T-helper 17 cell (primary cell): ENCODE measurements around the gene HS3ST4. TPM values are rescaled to one million over a fixed set of nuclear protein-coding genes. Genes with fewer than 3 reads are reported as not detected.

Experiments
- ATAC-seq: fragments of 150-1000 bp; cut with Tn5 transposase; 2 replicates; pipeline ENCODE4 v1.10.0; 2021; ENCODE audit warnings: mild to moderate bottlenecking, moderate library complexity
- DNase-seq, 3 donors: peaks; one replicate each; pipeline versions ENCODE4 v3.0.0 to v3.0.0-alpha.2; 2020 to 2021
- H3K9me3 ChIP-seq: one replicate; pipeline ENCODE4 v1.7.0; 2013; ENCODE audit warnings: low read length, mild to moderate bottlenecking; ENCODE audit not compliant: control insufficient read depth, poor library complexity, severe bottlenecking
- H3K27ac Mint-ChIP-seq: one replicate; pipeline ENCODE4 v1.8.0; 2022; ENCODE audit warnings: mild to moderate bottlenecking, moderate library complexity, mixed read lengths
- H3K27me3 Mint-ChIP-seq: one replicate; pipeline ENCODE4 v1.8.0; 2022; ENCODE audit warnings: mixed read lengths
- H3K36me3 Mint-ChIP-seq: one replicate; pipeline ENCODE4 v1.8.0; 2022; ENCODE audit warnings: low read depth, mixed read lengths
- H3K4me1 Mint-ChIP-seq: one replicate; pipeline ENCODE4 v1.8.0; 2022; ENCODE audit warnings: mild to moderate bottlenecking, mixed read lengths
- H3K4me3 Mint-ChIP-seq: one replicate; pipeline ENCODE4 v1.8.0; 2022; ENCODE audit warnings: mild to moderate bottlenecking, moderate library complexity, mixed read lengths
- total RNA-seq, 4 donors: library from RNA in 2 of 4; stranded (reverse) in 2 of 4; gene quantifications; one replicate each; pipeline ENCODE4 v1.2.3 and lab custom pipeline; 2022 to 2026

Gene HS3ST4
- total RNA-seq (not detected), total RNA-seq (lab: John Stamatoyannopoulos, UW) (0 reads per million in 2 donors)

DNA sequence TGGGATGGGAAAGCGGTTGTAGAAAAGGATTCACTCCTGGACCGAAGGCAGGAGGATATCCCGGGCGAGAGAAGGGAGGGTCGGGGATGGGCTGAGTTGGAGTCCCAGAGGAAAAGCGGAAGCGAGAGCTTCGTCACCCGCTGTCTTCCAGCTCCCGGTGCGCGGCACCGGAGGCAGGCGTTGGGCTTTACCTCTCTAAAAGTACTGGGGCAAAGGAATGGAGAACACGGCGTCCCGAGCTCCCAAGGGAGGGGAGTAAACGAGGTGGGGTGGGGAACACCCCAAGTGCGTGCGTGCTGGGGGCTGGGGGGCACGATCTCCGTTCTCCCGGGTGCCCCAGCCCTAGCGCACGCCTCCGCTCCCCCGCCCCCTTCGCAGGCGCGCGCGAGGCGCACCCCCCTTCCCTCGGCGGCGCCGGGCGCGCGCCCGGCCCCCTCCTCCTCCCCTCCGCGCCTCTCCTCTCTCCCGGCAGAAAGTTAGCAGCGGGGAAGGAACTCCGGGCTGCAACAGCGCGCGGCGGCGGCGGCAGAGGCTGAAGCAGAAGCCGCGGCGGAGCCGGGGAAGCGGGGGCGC, at the start of gene HS3ST4:
HS3ST4 (plus strand) TSS at position 441 of the 573 bp plus-strand sequence.
- no peak for ATAC-seq

DNA sequence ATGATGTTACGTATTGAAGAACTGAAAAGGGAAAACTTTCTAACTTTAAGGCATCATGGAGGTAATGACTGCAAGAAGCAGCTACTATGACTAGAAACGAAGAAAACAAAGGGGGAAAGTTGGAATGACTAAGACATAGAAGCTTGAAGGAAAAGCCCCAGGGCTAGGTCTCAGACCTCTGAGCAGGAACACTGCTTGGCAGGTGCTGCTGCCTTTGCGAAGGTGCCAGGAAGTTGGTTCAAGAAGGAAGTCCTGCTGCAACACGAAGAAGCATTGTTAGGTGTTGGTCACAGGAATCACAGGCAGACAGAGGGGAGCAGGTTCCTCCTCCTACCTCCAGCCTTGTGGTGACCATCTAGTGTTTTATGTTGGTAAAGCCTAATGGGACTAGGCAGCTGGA, 48.1 kb upstream of the HS3ST4 start:
- Mint-ChIP-seq H3K4me1 (no peaks in the 10 kb centered on the region), H3K4me3 (no peak overlapping the region), H3K36me3 (no peaks in the 10 kb centered on the region), H3K27ac (no peak overlapping the region), H3K27me3 (no peaks in the 10 kb centered on the region)
- no peaks in the 10 kb centered on the region for H3K9me3 ChIP-seq
- no peak for DNase-seq
- ATAC-seq, result no peak

More for the DNA sequence above, at the start of gene HS3ST4:
- Mint-ChIP-seq H3K36me3 (no peaks in the 10 kb centered on the region), H3K27ac (no peak within 1 kb of the TSS), H3K27me3 (peaks cover 83% of the 10 kb centered on the region), H3K4me3 (peak within 1 kb of the TSS; percentile 85), H3K4me1 (peaks cover 10% of the 10 kb centered on the region)
- no peak for DNase-seq
- H3K9me3 ChIP-seq, result no peaks in the 10 kb centered on the region

DNA sequence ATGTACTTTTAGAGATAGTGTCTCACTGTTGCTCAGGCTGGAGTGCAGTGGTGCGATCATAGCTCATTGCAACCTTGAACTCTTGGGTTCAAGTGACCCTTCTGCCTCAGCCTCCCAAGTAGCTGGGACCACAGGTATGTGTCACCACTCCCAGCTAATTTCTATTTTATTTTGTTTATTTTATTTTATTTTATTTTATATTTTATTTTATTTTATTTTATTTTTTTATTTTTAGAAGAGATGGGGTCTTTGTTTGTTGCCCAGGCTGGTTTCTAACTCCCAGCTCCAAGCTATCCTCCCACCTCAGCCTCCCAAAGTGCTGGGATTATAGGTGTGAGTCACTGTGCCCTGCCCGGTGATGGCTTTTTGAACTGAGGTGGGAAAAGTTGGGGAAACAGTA, 35.1 kb upstream of the HS3ST4 start:
- H3K27ac Mint-ChIP-seq, result no peak overlapping the region
- no peak for ATAC-seq

DNA sequence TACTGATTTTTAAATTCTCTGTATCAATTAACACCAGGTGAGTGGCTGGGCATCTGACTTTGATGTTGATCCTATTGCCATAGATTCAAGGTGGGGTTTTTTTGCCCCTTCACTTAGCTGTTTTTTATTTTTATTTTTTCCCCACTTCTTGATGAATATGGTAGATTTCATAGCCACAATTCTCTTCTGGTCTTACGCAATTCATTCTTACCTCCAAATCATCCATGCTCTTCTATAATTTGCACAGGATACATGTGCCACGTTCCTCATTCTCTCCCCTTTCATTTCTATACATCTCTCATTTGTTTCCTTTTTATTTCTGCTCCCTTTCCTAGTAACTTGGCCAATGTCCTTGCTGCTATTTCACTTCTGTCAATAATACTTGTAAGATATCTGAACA, 14.9 kb upstream of the HS3ST4 start:
- Mint-ChIP-seq H3K36me3 (no peaks in the 10 kb centered on the region), H3K4me1 (no peaks in the 10 kb centered on the region), H3K27ac (no peak overlapping the region), H3K4me3 (no peak overlapping the region), H3K27me3 (no peaks in the 10 kb centered on the region)
- H3K9me3 ChIP-seq, result no peaks in the 10 kb centered on the region
- no peak for ATAC-seq
- DNase-seq, result no peak

More for the DNA sequence above, 35.1 kb upstream of the HS3ST4 start:
- Mint-ChIP-seq H3K27me3 (peaks cover 20% of the 10 kb centered on the region), H3K4me1 (no peaks in the 10 kb centered on the region), H3K4me3 (no peak overlapping the region), H3K36me3 (peaks cover 2% of the 10 kb centered on the region)
- H3K9me3 ChIP-seq, result no peaks in the 10 kb centered on the region
- no peak for DNase-seq

DNA sequence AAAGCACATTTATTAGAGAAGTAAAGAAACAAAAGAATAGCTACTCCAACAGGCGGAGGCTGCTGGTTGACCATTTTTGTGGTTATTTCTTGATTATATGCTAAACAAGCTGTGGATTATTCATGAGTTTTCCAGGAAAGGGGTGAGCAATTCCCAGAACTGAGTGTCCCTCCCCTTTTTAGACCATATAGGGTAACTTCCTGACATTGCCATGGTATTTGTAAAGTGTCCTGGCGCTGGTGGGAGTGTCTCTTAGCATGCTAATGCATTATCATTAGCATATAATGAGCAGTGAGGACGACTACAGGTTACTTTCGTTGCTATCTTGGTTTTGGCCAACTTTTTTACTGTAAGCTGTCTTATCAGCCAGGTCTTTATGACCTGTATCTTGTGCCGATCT, 12.2 kb upstream of the HS3ST4 start:
- Mint-ChIP-seq H3K27ac (no peak overlapping the region), H3K27me3 (peaks cover 11% of the 10 kb centered on the region), H3K36me3 (no peaks in the 10 kb centered on the region), H3K4me1 (no peaks in the 10 kb centered on the region), H3K4me3 (no peak overlapping the region)
- ATAC-seq (no peak), DNase-seq (no peak)
- no peaks in the 10 kb centered on the region for H3K9me3 ChIP-seq

DNA sequence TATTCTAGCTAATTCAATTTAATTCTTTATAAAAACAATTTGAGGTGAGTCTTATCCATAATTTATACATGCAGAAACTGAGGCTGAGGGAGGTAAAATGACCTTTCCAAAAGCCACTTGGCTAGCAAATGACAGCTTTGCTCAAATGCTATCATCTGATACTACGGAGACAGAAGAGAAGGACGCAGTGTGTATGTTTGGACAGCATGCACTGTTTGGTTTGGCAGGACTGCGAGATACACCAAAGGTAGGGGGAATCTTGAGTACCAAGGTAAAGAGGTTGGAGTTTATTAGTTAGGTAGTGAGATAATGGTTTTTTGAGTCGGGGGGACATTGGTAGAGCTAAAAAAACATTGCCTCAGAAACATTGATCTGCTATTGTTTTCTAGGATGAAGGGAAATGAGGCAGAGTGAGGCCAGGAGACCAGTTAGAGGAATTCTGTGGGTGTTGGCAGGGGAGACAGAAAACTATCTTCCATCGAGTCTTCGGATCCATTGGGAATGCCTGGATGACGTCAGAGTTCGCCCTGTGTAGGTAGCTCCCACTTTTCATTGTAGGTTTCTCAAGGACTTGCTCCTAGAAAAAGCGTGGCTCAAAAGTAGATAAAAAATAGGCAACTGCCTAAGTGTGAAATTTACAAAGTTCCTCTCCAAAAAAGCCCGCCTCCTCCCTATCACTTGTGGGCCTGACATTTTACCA, 2.5 kb upstream of the HS3ST4 start:
- Mint-ChIP-seq H3K36me3 (no peaks in the 10 kb centered on the region), H3K4me3 (no peak overlapping the region), H3K27ac (no peak overlapping the region), H3K27me3 (peaks cover 59% of the 10 kb centered on the region), H3K4me1 (peaks cover 7% of the 10 kb centered on the region)
- no peak for ATAC-seq
- no peak for DNase-seq
- H3K9me3 ChIP-seq, result no peaks in the 10 kb centered on the region

DNA sequence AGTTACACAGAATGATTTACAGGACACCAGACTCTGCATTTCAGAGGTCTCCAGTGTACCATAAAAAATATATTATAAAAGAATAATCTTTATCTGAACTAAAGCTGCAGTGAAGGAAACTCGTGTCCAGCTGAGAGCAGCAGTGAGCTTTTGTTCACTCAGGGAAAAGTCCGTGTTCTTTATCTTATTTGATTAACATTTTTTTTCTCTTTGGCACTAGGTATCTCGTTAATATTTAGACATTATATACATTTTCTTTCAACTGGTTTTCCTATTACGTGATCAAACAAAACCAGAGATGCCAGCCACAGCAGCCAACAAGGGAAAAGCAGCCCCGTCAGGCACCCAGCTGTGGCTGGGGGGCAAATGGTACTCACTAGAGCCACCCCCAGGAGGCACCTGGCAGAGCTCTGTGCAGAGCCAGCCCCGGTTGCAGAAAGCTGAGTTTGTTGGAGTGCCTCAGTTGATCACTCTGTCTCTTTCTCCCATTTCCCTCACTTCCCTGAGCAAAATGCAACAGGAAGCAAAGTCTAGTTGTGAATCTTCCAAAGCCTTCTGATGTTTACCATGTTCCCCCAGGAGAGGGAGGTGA, 1.1 kb upstream of the HS3ST4 start:
- no peaks in the 10 kb centered on the region for H3K36me3 Mint-ChIP-seq
- ATAC-seq (no peak), DNase-seq (no peak)
- peak overlapping the region; percentile 85 for H3K4me3 Mint-ChIP-seq
- H3K27ac Mint-ChIP-seq, result no peak overlapping the region
- no peaks in the 10 kb centered on the region for H3K9me3 ChIP-seq
- H3K4me1 Mint-ChIP-seq, result peaks cover 10% of the 10 kb centered on the region
- H3K27me3 Mint-ChIP-seq, result peaks cover 73% of the 10 kb centered on the region

DNA sequence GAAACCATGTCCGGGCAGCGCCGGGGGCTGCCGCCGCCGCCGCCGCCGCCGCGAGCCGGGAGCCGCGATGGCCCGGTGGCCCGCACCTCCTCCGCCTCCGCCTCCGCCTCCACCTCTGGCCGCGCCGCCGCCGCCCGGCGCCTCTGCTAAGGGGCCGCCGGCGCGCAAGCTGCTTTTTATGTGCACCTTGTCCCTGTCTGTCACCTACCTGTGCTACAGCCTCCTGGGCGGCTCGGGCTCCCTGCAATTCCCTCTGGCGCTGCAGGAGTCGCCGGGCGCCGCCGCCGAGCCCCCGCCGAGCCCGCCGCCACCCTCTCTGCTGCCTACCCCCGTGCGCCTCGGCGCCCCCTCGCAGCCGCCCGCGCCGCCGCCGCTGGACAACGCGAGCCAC, 587 bp downstream of the HS3ST4 start:
- Mint-ChIP-seq H3K4me1 (peaks cover 10% of the 10 kb centered on the region), H3K36me3 (no peaks in the 10 kb centered on the region), H3K4me3 (no peak overlapping the region), H3K27me3 (peaks cover 81% of the 10 kb centered on the region), H3K27ac (no peak overlapping the region)
- ATAC-seq (no peak), DNase-seq (no peak)
- H3K9me3 ChIP-seq, result no peaks in the 10 kb centered on the region

DNA sequence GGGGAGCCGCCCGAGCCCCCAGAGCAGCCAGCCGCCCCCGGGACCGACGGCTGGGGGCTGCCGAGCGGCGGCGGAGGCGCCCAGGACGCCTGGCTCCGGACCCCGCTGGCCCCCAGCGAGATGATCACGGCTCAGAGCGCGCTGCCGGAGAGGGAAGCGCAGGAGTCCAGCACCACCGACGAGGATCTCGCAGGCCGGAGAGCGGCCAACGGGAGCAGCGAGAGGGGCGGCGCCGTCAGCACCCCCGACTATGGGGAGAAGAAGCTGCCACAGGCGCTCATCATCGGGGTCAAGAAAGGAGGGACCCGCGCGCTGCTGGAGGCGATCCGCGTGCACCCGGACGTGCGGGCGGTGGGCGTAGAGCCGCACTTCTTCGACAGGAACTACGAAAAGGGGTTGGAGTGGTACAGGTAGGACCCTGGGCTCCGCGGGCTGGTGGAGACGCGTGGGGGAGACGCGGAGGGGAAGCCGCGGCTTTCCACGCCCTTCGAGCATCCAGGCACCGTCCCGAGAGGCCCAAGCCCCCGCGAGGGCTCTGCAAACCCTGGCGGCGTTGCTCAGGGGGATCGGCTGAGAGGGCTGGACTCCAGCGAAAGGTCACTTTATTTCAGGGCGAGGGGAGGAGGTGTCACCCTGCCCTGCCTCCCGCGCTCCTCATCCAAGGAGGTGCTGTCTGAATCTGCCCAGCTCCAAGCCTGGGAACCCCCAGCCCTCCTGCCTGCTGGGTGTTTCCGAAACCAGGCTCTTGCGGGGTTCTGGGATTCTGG, 1.2 kb downstream of the HS3ST4 start:
- Mint-ChIP-seq H3K4me3 (peak overlapping the region; percentile 19), H3K4me1 (peaks cover 10% of the 10 kb centered on the region), H3K36me3 (no peaks in the 10 kb centered on the region), H3K27ac (no peak overlapping the region), H3K27me3 (peaks cover 80% of the 10 kb centered on the region)
- no peak for DNase-seq
- ATAC-seq, result no peak
- no peaks in the 10 kb centered on the region for H3K9me3 ChIP-seq

DNA sequence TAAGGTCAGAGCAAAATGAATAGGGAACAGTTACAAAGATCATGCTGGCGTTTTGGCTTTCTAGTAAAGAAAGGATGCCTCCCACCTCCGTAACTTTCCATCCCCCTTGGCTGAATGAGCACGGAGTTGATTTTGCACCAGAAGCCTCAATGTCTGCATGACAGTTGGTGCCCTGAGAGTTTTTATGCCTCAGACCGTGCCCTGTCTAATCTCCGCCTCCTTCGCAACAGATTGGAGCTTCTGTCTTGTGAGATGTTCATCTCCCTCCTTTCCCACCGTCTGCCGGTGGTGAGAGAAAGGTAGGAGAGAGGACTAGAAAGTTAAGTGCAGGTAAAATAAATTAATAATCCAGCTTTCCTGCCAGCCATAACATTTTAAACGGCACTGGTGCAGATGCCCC, 1.9 kb downstream of the HS3ST4 start:
- no peaks in the 10 kb centered on the region for H3K9me3 ChIP-seq
- no peaks in the 10 kb centered on the region for H3K36me3 Mint-ChIP-seq
- no peak overlapping the region for H3K27ac Mint-ChIP-seq
- H3K27me3 Mint-ChIP-seq, result peaks cover 81% of the 10 kb centered on the region
- DNase-seq (no peak), ATAC-seq (no peak)
- no peak overlapping the region for H3K4me3 Mint-ChIP-seq
- peaks cover 10% of the 10 kb centered on the region for H3K4me1 Mint-ChIP-seq

DNA sequence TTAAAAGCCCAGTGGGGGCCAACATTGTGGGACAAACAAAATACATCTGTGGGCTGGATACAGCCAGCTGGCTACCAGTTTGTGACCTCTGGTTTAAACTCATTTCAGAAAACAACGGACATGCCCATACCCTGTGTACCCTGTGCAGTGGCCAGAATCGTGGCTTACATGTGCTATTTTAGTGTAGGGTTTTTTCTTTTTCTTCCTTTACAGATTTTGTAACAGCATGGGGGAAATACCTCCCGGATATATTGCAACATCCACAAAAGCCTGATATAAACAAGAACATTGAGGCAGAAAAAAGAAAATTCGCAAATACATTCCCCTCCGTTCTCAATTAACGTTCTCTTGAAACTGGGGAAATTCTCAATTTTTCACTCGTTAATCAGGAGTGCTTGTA, 7.3 kb downstream of the HS3ST4 start:
- DNase-seq, result no peak
- Mint-ChIP-seq H3K4me3 (no peak overlapping the region), H3K36me3 (no peaks in the 10 kb centered on the region), H3K4me1 (peaks cover 3% of the 10 kb centered on the region), H3K27me3 (peaks cover 68% of the 10 kb centered on the region), H3K27ac (no peak overlapping the region)
- no peaks in the 10 kb centered on the region for H3K9me3 ChIP-seq
- no peak for ATAC-seq

DNA sequence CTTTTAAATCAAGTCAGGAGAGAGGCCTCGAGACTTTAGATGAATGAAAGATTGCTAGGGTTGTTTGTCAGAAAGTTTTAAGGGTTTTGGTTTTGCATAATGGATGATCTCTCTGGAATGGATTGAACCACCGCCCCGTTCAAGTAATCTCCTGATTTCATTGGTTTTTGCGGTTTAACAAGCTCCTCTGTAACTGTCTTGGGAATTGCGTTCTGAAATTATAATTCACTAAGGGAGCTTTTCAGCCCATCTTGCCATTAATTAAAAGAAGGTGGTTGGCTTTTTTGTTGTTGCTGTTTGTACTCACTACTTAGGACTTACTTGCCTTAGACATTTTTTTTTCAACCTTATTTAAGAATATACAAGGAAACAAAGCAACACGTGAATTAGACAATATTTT, 8.8 kb downstream of the HS3ST4 start:
- Mint-ChIP-seq H3K36me3 (no peaks in the 10 kb centered on the region), H3K4me3 (no peak overlapping the region), H3K27me3 (peaks cover 55% of the 10 kb centered on the region), H3K4me1 (no peaks in the 10 kb centered on the region), H3K27ac (no peak overlapping the region)
- no peak for DNase-seq
- H3K9me3 ChIP-seq, result no peaks in the 10 kb centered on the region
- no peak for ATAC-seq

DNA sequence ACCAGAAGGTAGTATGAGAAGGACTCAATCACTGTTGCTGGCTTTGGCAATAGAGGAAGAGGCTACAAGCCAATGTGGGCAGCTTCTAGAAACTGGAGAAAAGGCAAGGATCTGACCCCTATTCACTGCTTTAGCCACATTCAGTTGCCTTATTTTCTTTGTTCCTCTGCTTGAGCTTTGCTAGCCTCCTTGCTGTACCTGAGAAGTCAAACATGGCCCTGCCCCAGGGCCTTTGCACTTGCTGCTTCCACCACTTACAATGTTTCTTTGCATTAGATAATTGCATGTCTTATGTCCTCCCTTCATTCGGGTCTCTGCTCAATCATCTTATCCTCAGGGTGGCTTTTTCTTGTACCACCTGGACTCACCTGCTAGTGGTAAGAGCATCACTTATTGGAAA, 15.8 kb downstream of the HS3ST4 start:
- H3K9me3 ChIP-seq, result no peaks in the 10 kb centered on the region
- H3K36me3 Mint-ChIP-seq, result no peaks in the 10 kb centered on the region
- H3K27me3 Mint-ChIP-seq, result peaks cover 39% of the 10 kb centered on the region
- no peaks in the 10 kb centered on the region for H3K4me1 Mint-ChIP-seq
- ATAC-seq (no peak), DNase-seq (no peak)
- no peak overlapping the region for H3K4me3 Mint-ChIP-seq
- no peak overlapping the region for H3K27ac Mint-ChIP-seq
